ENCODE measurements around the gene GSTM5. TPM values are rescaled to one million over a fixed set of nuclear protein-coding genes. Genes with fewer than 3 reads are reported as not detected.
"Not testable (repeated sequence)": the region's sequence is repeated elsewhere in the genome, so short reads cannot be mapped to it uniquely, and the experiment has no call there.

Gene GSTM5
- total and polyA plus RNA-seq, 2 donors (not counting 3 experiments of a cell fraction or from before 2014, with no cell fraction given): 0.25 to 1.6 TPM

DNA sequence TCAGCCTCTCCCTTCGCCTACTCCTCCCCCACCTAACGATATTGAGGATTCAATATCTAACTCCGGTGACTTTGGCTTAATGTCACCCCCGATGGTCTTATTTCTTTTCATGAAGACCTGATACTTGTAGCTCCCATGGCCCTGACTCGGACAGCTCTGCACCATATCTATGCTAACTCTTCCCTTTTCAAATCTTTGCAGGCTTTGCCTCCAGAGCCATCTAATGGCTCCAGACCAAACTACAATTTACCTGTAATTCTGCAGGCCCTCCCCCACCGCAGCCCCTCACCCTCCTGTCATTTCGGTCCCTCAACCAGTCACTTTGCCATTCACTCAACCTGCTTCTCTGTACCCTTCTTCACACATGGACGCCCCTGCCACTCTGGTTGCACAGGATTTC is 7.9 kb upstream of the GSTM5 start:
- Histone ChIP-seq H3K9me3 (replicated peaks; ENCODE audit: control insufficient read depth, insufficient read depth, low read length) (no peaks in the 10 kb centered on the region), H3K4me3 (replicated peaks in 1 of 3; ENCODE audit: insufficient read depth in 1 of 3, low read depth in 1 of 3, low read length in 3 of 3) (no peak overlapping the region), H3K36me3 (ENCODE audit: control insufficient read depth in 2 of 2, extremely low read depth in 1 of 2, insufficient read depth in 2 of 2, low read length in 2 of 2) (no peaks in the 10 kb centered on the region), H3K9me1 (replicated peaks; ENCODE audit: control insufficient read depth, extremely low read depth, insufficient read depth, low read length) (no peaks in the 10 kb centered on the region), H3K27me3 (ENCODE audit: control insufficient read depth in 2 of 2, insufficient read depth in 2 of 2, low read length in 2 of 2) (peaks cover 0 to 4% of the 10 kb centered on the region in 2 experiments), H4K20me1 (replicated peaks; ENCODE audit: control insufficient read depth, extremely low read depth, insufficient read depth, low read length) (no peaks in the 10 kb centered on the region), H3K9ac (replicated peaks; ENCODE audit: extremely low read depth, insufficient read depth, low read length) (no peak overlapping the region), H3K4me2 (ENCODE audit: insufficient read depth, low read length) (no peak overlapping the region), H2AFZ (ENCODE audit: low read depth, low read length) (no peak overlapping the region), H3K27ac (ENCODE audit: insufficient read depth, low read depth, low read length) (no peak overlapping the region), H3K79me2 (ENCODE audit: control insufficient read depth, insufficient read depth, low read length) (no peaks in the 10 kb centered on the region), H3K4me1 (ENCODE audit: control insufficient read depth, extremely low read depth, insufficient read depth, low read length) (no peaks in the 10 kb centered on the region)
- FAIRE-seq (no peak), DNase-seq (ENCODE audit: low read depth, low spot score) (peak; percentile 0)
- BruUV-seq (replicated peaks): no TSS peak
- TF ChIP-seq MYC (IDR thresholded peaks at IDR 0.05; ENCODE audit: low read depth, low read length) (no peak), POLR2A (IDR thresholded peaks at IDR 0.05; ENCODE audit: low read depth, low read length) (no peak), GATA2 (IDR thresholded peaks at IDR 0.05; ENCODE audit: insufficient read depth, insufficient read length, low read depth, low read length) (no peak)
- intact Hi-C loops (cut with micrococcal nuclease) (no loop called here), dilution Hi-C loops (cut with MboI; ENCODE audit: extremely low pct_ligation_motif_present, low sequenced_read_pairs) (no loop called here)
- ChIA-PET CTCF (interaction anchor here (0.6 to 2.0 kb wide), 5 partner anchors 12 to 158 kb away, joined by 3 to 9 read pairs (median 3); no protein-coding TSS in a partner anchor), POLR2A (no interaction called here)

DNA sequence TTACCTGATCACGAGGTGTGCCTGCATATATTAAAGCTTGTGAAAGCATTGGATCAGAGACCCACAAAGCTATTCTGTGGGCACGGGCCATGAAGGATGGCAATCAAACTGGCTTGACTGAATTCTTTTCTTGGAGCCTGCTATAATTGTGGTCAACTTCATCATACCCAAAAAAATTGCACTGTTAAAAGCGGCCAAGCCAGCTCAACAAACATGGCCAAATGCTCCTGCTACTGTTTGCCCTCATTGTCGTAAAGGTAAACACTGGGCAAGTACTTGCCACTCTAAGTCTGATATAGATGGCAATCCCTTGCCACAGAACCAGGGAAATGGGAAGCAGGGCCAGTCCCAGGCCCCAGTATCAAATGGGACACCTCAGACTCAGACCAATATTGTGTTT is 6.6 kb upstream of the GSTM5 start:
- Histone ChIP-seq H3K4me3 (replicated peaks in 1 of 3; ENCODE audit: insufficient read depth in 1 of 3, low read depth in 1 of 3, low read length in 3 of 3) (no peak overlapping the region), H3K27me3 (ENCODE audit: control insufficient read depth in 2 of 2, insufficient read depth in 2 of 2, low read length in 2 of 2) (peaks cover 0 to 4% of the 10 kb centered on the region in 2 experiments), H3K9me1 (replicated peaks; ENCODE audit: control insufficient read depth, extremely low read depth, insufficient read depth, low read length) (no peaks in the 10 kb centered on the region), H3K36me3 (ENCODE audit: control insufficient read depth in 2 of 2, extremely low read depth in 1 of 2, insufficient read depth in 2 of 2, low read length in 2 of 2) (no peaks in the 10 kb centered on the region), H4K20me1 (replicated peaks; ENCODE audit: control insufficient read depth, extremely low read depth, insufficient read depth, low read length) (no peaks in the 10 kb centered on the region), H3K27ac (ENCODE audit: insufficient read depth, low read depth, low read length) (no peak overlapping the region), H3K4me1 (ENCODE audit: control insufficient read depth, extremely low read depth, insufficient read depth, low read length) (no peaks in the 10 kb centered on the region), H2AFZ (ENCODE audit: low read depth, low read length) (no peak overlapping the region), H3K9ac (replicated peaks; ENCODE audit: extremely low read depth, insufficient read depth, low read length) (no peak overlapping the region), H3K9me3 (replicated peaks; ENCODE audit: control insufficient read depth, insufficient read depth, low read length) (no peaks in the 10 kb centered on the region), H3K4me2 (ENCODE audit: insufficient read depth, low read length) (no peak overlapping the region), H3K79me2 (ENCODE audit: control insufficient read depth, insufficient read depth, low read length) (no peaks in the 10 kb centered on the region)
- FAIRE-seq (no peak), DNase-seq (ENCODE audit: low read depth, low spot score) (no peak)
- ChIA-PET CTCF (interaction anchor here (2.0 kb wide), 2 partner anchors 66 to 160 kb away, joined by 4 to 9 read pairs; no protein-coding TSS in a partner anchor), POLR2A (no interaction called here)
- intact Hi-C loops (cut with micrococcal nuclease) (no loop called here), dilution Hi-C loops (cut with MboI; ENCODE audit: extremely low pct_ligation_motif_present, low sequenced_read_pairs) (no loop called here)
- TF ChIP-seq EZH2 (IDR thresholded peaks at IDR 0.05; ENCODE audit: borderline replicate concordance, low read depth, low read length, severe bottlenecking) (no peak), POLR2A (IDR thresholded peaks at IDR 0.05; ENCODE audit: low read depth, low read length) (no peak), JUN (IDR thresholded peaks at IDR 0.05; ENCODE audit: borderline replicate concordance, insufficient read depth, insufficient read length, low read depth) (no peak), POLR2AphosphoS5 (IDR thresholded peaks at IDR 0.05; ENCODE audit: insufficient read depth, low read depth, low read length) (no peak), MYC (IDR thresholded peaks at IDR 0.05; ENCODE audit: low read depth, low read length) (no peak), GATA2 (IDR thresholded peaks at IDR 0.05; ENCODE audit: insufficient read depth, insufficient read length, low read depth, low read length) (no peak), FOS (IDR thresholded peaks at IDR 0.05; ENCODE audit: borderline replicate concordance, insufficient read depth, low read length) (no peak)
- TF ChIP-seq, protein P1, sequence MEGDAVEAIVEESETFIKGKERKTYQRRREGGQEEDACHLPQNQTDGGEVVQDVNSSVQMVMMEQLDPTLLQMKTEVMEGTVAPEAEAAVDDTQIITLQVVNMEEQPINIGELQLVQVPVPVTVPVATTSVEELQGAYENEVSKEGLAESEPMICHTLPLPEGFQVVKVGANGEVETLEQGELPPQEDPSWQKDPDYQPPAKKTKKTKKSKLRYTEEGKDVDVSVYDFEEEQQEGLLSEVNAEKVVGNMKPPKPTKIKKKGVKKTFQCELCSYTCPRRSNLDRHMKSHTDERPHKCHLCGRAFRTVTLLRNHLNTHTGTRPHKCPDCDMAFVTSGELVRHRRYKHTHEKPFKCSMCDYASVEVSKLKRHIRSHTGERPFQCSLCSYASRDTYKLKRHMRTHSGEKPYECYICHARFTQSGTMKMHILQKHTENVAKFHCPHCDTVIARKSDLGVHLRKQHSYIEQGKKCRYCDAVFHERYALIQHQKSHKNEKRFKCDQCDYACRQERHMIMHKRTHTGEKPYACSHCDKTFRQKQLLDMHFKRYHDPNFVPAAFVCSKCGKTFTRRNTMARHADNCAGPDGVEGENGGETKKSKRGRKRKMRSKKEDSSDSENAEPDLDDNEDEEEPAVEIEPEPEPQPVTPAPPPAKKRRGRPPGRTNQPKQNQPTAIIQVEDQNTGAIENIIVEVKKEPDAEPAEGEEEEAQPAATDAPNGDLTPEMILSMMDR (IDR thresholded peaks at IDR 0.05; ENCODE audit: extremely low read depth in 1 of 2, insufficient read depth in 1 of 2, low read depth in 1 of 2, low read length in 2 of 2): no peak
- TF ChIP-seq, protein P2, sequence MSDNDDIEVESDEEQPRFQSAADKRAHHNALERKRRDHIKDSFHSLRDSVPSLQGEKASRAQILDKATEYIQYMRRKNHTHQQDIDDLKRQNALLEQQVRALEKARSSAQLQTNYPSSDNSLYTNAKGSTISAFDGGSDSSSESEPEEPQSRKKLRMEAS (IDR thresholded peaks at IDR 0.05; ENCODE audit: insufficient read depth, insufficient read length): no peak
- BruUV-seq (replicated peaks): no TSS peak

DNA sequence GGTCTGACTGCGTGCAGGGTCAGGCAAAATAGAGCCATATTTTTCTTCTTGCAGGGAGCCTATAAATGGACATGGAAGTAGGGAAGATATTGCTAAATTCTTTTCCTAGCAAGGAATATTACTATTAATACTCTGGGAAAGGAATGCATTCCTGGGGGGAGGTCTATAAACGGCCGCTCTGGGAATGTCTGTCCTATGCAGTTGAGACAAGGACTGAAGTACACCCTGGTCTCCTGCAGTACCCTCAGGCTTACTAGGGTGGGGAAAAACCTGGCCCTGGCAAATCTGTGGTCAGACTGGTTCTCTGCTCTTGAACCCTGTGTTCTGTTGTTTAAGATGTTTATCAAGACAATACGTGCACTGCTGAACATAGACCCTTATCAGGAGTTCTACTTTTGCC is 3.1 kb upstream of the GSTM5 start:
- H3K79me2 ChIP-seq (ENCODE audit: control insufficient read depth, insufficient read depth, low read length); H3K4me1 ChIP-seq (ENCODE audit: control insufficient read depth, extremely low read depth, insufficient read depth, low read length); H3K9me3 ChIP-seq (replicated peaks; ENCODE audit: control insufficient read depth, insufficient read depth, low read length); CTCF ChIA-PET; intact Hi-C loops (cut with micrococcal nuclease); FAIRE-seq; H3K4me3 ChIP-seq (replicated peaks in 1 of 3; ENCODE audit: insufficient read depth in 1 of 3, low read depth in 1 of 3, low read length in 3 of 3); dilution Hi-C loops (cut with MboI; ENCODE audit: extremely low pct_ligation_motif_present, low sequenced_read_pairs); H3K9me1 ChIP-seq (replicated peaks; ENCODE audit: control insufficient read depth, extremely low read depth, insufficient read depth, low read length); DNase-seq (ENCODE audit: low read depth, low spot score); H3K27me3 ChIP-seq (ENCODE audit: control insufficient read depth in 2 of 2, insufficient read depth in 2 of 2, low read length in 2 of 2); H4K20me1 ChIP-seq (replicated peaks; ENCODE audit: control insufficient read depth, extremely low read depth, insufficient read depth, low read length); H3K36me3 ChIP-seq (ENCODE audit: control insufficient read depth in 2 of 2, extremely low read depth in 1 of 2, insufficient read depth in 2 of 2, low read length in 2 of 2); H2AFZ ChIP-seq (ENCODE audit: low read depth, low read length); H3K9ac ChIP-seq (replicated peaks; ENCODE audit: extremely low read depth, insufficient read depth, low read length); POLR2A ChIA-PET; H3K4me2 ChIP-seq (ENCODE audit: insufficient read depth, low read length); H3K27ac ChIP-seq (ENCODE audit: insufficient read depth, low read depth, low read length); BruUV-seq (replicated peaks): not testable (repeated sequence)
